WTC11 (cell line): ENCODE results near the gene MIF. TPM values are rescaled to one million over a fixed set of nuclear protein-coding genes. Genes with fewer than 3 reads are reported as not detected.

Experiments used
- ATAC-seq: fragments of 200-7000 bp; cut with Tn5 transposase; 2 replicates; pipeline ENCODE4 v1.10.0; 2021; ENCODE audit warnings: mild to moderate bottlenecking, moderate library complexity
- CTCF ChIA-PET: fragments of 300-600 bp; sonication (Branson Sonifier 250); formaldehyde crosslinking; loops from one replicate; lab custom pipeline; 2021; ENCODE audit warnings: antibody characterized with exemption; lab: Charles Lee
- POLR2A ChIA-PET: fragments of 350-600 bp; sonication (Branson Sonifier 250); formaldehyde crosslinking; loops from one replicate; lab custom pipeline; 2021; ENCODE audit warnings: antibody characterized with exemption; lab: Charles Lee
- DNase-seq: peaks from one replicate; pipeline ENCODE4 v3.0.0; 2021; ENCODE audit warnings: low spot score
- H3K27ac Mint-ChIP-seq: 2 replicates; pipeline ENCODE4 v1.8.0; 2021; ENCODE audit warnings: mixed read lengths
- H3K27me3 Mint-ChIP-seq: 2 replicates; pipeline ENCODE4 v1.8.0; 2021; ENCODE audit warnings: low read depth, mild to moderate bottlenecking, moderate library complexity, mixed read lengths
- H3K36me3 Mint-ChIP-seq: 2 replicates; pipeline ENCODE4 v1.8.0; 2021; ENCODE audit warnings: mixed read lengths
- H3K4me1 Mint-ChIP-seq: 2 replicates; pipeline ENCODE4 v1.8.0; 2022; ENCODE audit warnings: mixed read lengths
- H3K4me3 Mint-ChIP-seq: 2 replicates; pipeline ENCODE4 v1.8.0; 2021; ENCODE audit warnings: mild to moderate bottlenecking, moderate library complexity, mixed read lengths
- H3K9me3 Mint-ChIP-seq: 2 replicates; pipeline ENCODE4 v1.8.0; 2021; ENCODE audit warnings: mixed read lengths
- AFF4 ChIP-seq: sonication (generic); formaldehyde crosslinking; IDR thresholded peaks from 2 replicates; pipeline ENCODE4 v1.8.1; 2023; ENCODE audit warnings: mild to moderate bottlenecking, missing genetic modification reagents, borderline replicate concordance
- ARID4B ChIP-seq: sonication (generic); formaldehyde crosslinking; IDR thresholded peaks from 2 replicates; pipeline ENCODE4 v1.8.0; 2023; ENCODE audit warnings: missing genetic modification reagents, mild to moderate bottlenecking, borderline replicate concordance
- CREM ChIP-seq: sonication (generic); formaldehyde crosslinking; IDR thresholded peaks from 2 replicates; pipeline ENCODE4 v1.8.1; 2022; ENCODE audit warnings: mild to moderate bottlenecking, missing genetic modification reagents, moderate library complexity
- E2F5 ChIP-seq: sonication (generic); formaldehyde crosslinking; IDR thresholded peaks from 2 replicates; pipeline ENCODE4 v1.8.1; 2022; ENCODE audit warnings: mild to moderate bottlenecking, moderate library complexity, missing genetic modification reagents
- EMX1 ChIP-seq: fragments of 250-450 bp; sonication (Bioruptor Pico); IDR thresholded peaks from 2 replicates; pipeline ENCODE4 v1.8.0; 2021; ENCODE audit warnings: mild to moderate bottlenecking
- FOXP4 ChIP-seq: sonication (generic); formaldehyde crosslinking; IDR thresholded peaks from 2 replicates; pipeline ENCODE4 v1.8.0; 2022; ENCODE audit warnings: mild to moderate bottlenecking, missing genetic modification reagents
- HMGXB4 ChIP-seq: sonication (generic); formaldehyde crosslinking; IDR thresholded peaks from 2 replicates; pipeline ENCODE4 v1.8.1; 2023; ENCODE audit warnings: mild to moderate bottlenecking, moderate library complexity, missing genetic modification reagents
- NFATC4 ChIP-seq: fragments of 250-450 bp; sonication (Bioruptor Pico); IDR thresholded peaks from 2 replicates; pipeline ENCODE4 v1.9.0; 2021; ENCODE audit warnings: mild to moderate bottlenecking
- NFYB ChIP-seq: sonication (generic); formaldehyde crosslinking; conservative IDR thresholded peaks from 2 replicates; pipeline ENCODE4 v1.8.0; 2022; ENCODE audit warnings: low read depth, missing genetic modification reagents
- ZNF416 ChIP-seq: fragments of 250-450 bp; sonication (Bioruptor Pico); IDR thresholded peaks from 2 replicates; pipeline ENCODE4 v1.9.0; 2021; ENCODE audit warnings: mild to moderate bottlenecking, inconsistent platforms
- total RNA-seq: library from RNA; stranded (reverse); gene quantifications from 3 replicates; pipeline ENCODE4 v1.2.3, GENCODE V29; 2021

MIF gene
- total RNA-seq, 1 experiment from 2014 or later: 1,424 TPM

GRCh38 chr22:23910496-23911190, 16.5 kb downstream of the MIF start:
- no peak for DNase-seq
- peaks cover 48% of the 10 kb centered on the region for H3K27me3 Mint-ChIP-seq
- TF ChIP-seq NFYB (CRISPR knock-in tag) (no peak), E2F5 (CRISPR knock-in tag) (no peak), NFATC4 (CRISPR knock-in tag) (no peak), ZNF416 (CRISPR knock-in tag) (no peak), FOXP4 (CRISPR knock-in tag) (no peak), HMGXB4 (CRISPR knock-in tag) (no peak), ARID4B (CRISPR knock-in tag) (no peak), EMX1 (CRISPR knock-in tag) (no peak), AFF4 (CRISPR knock-in tag) (no peak), CREM (CRISPR knock-in tag) (no peak)
- H3K36me3 Mint-ChIP-seq: peaks cover 16% of the 10 kb centered on the region
- no peak for ATAC-seq
- CTCF ChIA-PET: interaction anchor here (2.0 kb wide), 1 partner anchor 16 kb away, joined by 6 read pairs; the partner anchor contains the start of gene MIF
- peaks cover 47% of the 10 kb centered on the region for H3K4me1 Mint-ChIP-seq
- POLR2A ChIA-PET: no interaction called here
- H3K4me3 Mint-ChIP-seq: no peak overlapping the region
- peaks cover 38% of the 10 kb centered on the region for H3K9me3 Mint-ChIP-seq
- no peak overlapping the region for H3K27ac Mint-ChIP-seq
